K562 (cell line): ENCODE measurements around the gene TCIRG1. TPM values are rescaled to one million over a fixed set of nuclear protein-coding genes. Genes with fewer than 3 reads are reported as not detected.

Source experiments
- ERF ChIP-seq: fragments of 450-650 bp; formaldehyde crosslinking; IDR thresholded peaks from 2 replicates; pipeline ENCODE4 v1.4.0; 2020; ENCODE audit warnings: mild to moderate bottlenecking, mixed read lengths
- GABPB1 ChIP-seq: sonication (generic); formaldehyde crosslinking; IDR thresholded peaks from 2 replicates; pipeline ENCODE4 v1.8.0; 2022; ENCODE audit warnings: mild to moderate bottlenecking, missing genetic modification reagents
- MAFG ChIP-seq: fragments of 450-650 bp; conservative IDR thresholded peaks from 2 replicates; pipeline ENCODE4 v1.6.1; 2016; ENCODE audit warnings: missing genetic modification characterization, missing compliant biosample characterization
- MAZ ChIP-seq, 2 experiments: fragments of 450-650 bp in 1 of 2; sonication (generic) in 1 of 2; formaldehyde crosslinking; IDR thresholded peaks in 1 of 2; conservative IDR thresholded peaks in 1 of 2; 2 replicates each; pipeline versions ENCODE4 v1.4.0 to v1.5.0; 2020; ENCODE audit warnings: mild to moderate bottlenecking in 1 of 2, missing genetic modification reagents in 1 of 2
- MCM3 ChIP-seq: fragments of 450-650 bp; IDR thresholded peaks from 2 replicates; pipeline ENCODE4 v1.6.1; 2016
- NCOA1 ChIP-seq: fragments of 450-650 bp; IDR thresholded peaks from 2 replicates; pipeline ENCODE4 v1.6.1; 2016; ENCODE audit warnings: low read depth
- NCOR1 ChIP-seq: fragments of 450-650 bp; IDR thresholded peaks from 2 replicates; pipeline ENCODE4 v1.6.1; 2016; ENCODE audit warnings: mild to moderate bottlenecking, moderate library complexity
- PHF8 ChIP-seq: fragments of 200-600 bp; sonication (generic); IDR thresholded peaks from 2 replicates; pipeline ENCODE4 v1.6.1; 2012; ENCODE audit warnings: mixed run types, mild to moderate bottlenecking, inconsistent platforms, low read length, moderate library complexity, borderline replicate concordance
- POLR2AphosphoS5 ChIP-seq: IDR thresholded peaks from 2 replicates; pipeline ENCODE4 v1.6.1; 2011; ENCODE audit warnings: mild to moderate bottlenecking, low read depth, low read length, moderate library complexity; ENCODE audit not compliant: control insufficient read depth, insufficient read depth
- RFX1 ChIP-seq: fragments of 450-650 bp; IDR thresholded peaks from 2 replicates; pipeline ENCODE4 v1.6.1; 2016; ENCODE audit warnings: mild to moderate bottlenecking, moderate library complexity
- SETDB1 ChIP-seq: IDR thresholded peaks from one replicate; pipeline ENCODE4 v1.6.1; 2012; ENCODE audit warnings: low read length, control low read depth, inconsistent platforms
- SIRT6 ChIP-seq: IDR thresholded peaks from one replicate; pipeline ENCODE4 v1.6.1; 2012; ENCODE audit warnings: low read depth, mild to moderate bottlenecking, control low read depth, inconsistent platforms, low read length, moderate library complexity
- polyA plus RNA-seq, 8 experiments: library from polyadenylated mRNA; depleted of rRNA in 4 of 8; stranded (reverse) in 5 of 8; unstranded in 3 of 8; fragments of >200 nt; fragmentation: Nextera tagmentation in 2 of 8; fragmentation: Illumina TruSeq in 1 of 8; extraction: Ambion mirVana in 2 of 8; extraction: Trizol in 1 of 8; gene quantifications; 2 replicates each; pipeline versions ENCODE4 v1.2.1 to v1.2.3, GENCODE V29; 2011 to 2014; ENCODE audit warnings: inconsistent platforms in 1 of 8, missing spikeins in 1 of 8
- total RNA-seq, 7 experiments: library from RNA; depleted of rRNA in 6 of 7; stranded (reverse); fragments of >200 nt in 6 of 7; fragmentation: Illumina TruSeq in 2 of 7; extraction: Trizol in 2 of 7; gene quantifications; 2 replicates each; pipeline versions ENCODE4 v1.2.1 to v1.2.3, GENCODE V29; 2011 to 2021; ENCODE audit warnings: low replicate concordance in 1 of 7
- TF ChIP-seq, protein P1 (sequence below): fragments of 250-450 bp; sonication (Bioruptor Pico); IDR thresholded peaks from 2 replicates; pipeline ENCODE4 v1.5.0; 2021; ENCODE audit warnings: mild to moderate bottlenecking, moderate library complexity
- TF ChIP-seq, protein P2 (sequence below): sonication (generic); formaldehyde crosslinking; IDR thresholded peaks from 2 replicates; pipeline ENCODE4 v1.8.0; 2022; ENCODE audit warnings: missing genetic modification reagents, mild to moderate bottlenecking, borderline replicate concordance
- TF ChIP-seq, protein P3 (sequence below): fragments of 450-650 bp; formaldehyde crosslinking; IDR thresholded peaks from 2 replicates; pipeline ENCODE4 v1.4.0; 2022; ENCODE audit warnings: mild to moderate bottlenecking, moderate library complexity
- TF ChIP-seq, protein P4 (sequence below): fragments of 250-450 bp; sonication (Bioruptor Pico); IDR thresholded peaks from 2 replicates; pipeline ENCODE4 v1.4.0; 2020; ENCODE audit warnings: mild to moderate bottlenecking

The TCIRG1 gene
- total and polyA plus RNA-seq, 9 of the 15 experiments (the other 6 are each of a cell fraction or from before 2014, with no cell fraction given), result 0.49 to 143 (median 24.4) TPM

DNA sequence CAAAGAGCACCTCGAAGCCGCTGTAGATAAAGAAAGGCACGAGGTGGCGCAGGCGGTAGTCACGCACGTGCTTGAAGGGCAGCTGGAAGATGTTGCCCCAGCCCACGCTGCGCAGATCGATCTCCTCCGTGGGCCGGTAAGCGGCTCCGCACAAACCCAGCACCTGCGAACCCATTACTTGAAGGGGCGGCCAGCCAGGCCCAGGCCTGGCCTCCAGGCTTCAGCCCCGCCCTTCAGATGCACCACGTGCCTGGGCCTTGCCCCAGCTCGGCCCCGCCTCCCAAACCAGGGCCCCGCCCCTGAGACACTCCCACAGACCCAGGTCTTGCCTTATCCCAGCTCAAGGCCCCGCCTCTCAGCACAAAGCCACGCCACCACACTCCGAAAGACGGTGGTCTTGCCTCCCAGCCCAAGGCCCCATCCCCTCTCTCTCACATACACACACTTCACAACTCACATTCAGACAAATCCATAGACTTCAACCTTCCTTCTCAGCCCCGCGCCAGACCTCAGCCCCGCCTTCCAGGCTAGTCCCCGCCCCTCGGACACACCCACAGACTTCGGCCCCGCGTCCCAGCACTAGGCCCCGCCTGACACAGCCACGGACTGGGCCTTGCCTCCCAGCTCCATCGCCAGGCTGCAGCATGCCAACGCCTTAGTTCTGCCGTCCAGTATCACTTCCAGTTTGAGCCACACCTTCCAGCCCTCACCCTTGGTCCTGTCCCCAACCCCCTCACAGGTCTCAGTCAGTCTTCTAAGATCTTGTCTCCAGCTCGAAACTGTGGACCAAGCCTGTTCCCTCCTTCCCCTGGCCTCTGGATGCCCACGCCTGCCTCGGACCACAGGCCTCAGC, 42.0 kb upstream of the TCIRG1 start (continued):
- TF ChIP-seq NCOA1 (no peak), SIRT6 (no peak), RFX1 (no peak), MAZ (CRISPR knock-in tag; conservative IDR thresholded peaks at IDR 0.05 in 1 of 2, IDR thresholded peaks at IDR 0.05 in 1 of 2) (peak; percentile 69 to 82; a peak in 3 of 4 replicates), ERF (peak; percentile 52; the same call in 1 of the 2 replicates), PHF8 (no peak; the same call in 1 of the 2 replicates), GABPB1 (CRISPR knock-in tag) (peak; percentile 32; the same call in 1 of the 2 replicates), MCM3 (no peak), SETDB1 (no peak), NCOR1 (no peak), POLR2AphosphoS5 (no peak), MAFG (tag) (no peak)
- TF ChIP-seq, protein P1, sequence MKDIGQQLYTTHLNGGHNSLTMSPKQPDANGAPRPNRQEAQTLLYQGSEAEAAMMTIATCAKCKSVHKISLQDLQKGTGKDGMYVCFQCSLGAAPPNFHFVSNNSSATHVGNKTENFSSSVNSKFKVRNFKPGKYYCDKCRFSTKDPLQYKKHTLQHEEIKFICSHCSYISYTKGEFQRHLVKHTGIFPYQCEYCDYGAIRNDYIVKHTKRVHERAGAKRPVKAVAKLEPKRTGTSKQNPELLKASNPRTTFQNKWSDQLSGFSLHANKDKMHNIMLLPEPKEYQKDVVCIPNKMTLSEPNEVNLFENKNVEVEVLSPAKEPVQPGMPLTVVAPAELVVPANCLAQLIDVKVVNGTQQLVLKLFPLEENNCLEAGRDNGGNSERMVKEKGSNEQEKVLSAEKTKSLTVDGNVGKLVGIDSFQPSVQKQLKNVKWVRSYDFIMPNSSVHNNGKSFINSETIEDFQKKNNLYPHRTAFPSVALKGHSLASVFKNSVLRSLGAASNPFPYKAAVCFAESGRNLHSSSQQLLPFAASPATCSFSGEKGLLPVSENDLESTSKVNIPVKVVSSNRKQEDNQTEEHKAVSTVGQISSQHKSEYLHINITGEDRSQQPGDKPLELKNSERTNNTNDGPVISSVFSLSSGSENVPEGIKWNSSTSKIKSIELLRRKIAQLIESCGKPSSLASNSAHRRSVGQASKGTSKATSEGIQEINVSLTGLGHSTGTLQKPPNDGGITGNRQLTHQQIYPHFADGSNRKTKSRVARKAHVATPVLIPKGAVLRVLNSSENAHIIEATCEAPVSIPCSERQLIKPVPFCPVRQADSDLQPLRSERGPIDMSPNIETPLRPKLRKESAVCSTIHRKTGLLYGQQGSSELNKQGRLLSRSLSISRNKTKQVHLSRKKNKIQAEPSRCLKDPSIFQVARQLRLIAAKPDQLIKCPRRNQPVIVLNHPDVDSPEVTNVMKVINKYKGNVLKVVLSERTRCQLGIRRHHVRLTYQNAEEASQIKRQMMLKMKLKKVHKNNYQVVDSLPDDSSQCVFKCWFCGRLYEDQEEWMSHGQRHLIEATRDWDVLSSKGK (CRISPR knock-in tag), result no peak
- TF ChIP-seq, protein P2, sequence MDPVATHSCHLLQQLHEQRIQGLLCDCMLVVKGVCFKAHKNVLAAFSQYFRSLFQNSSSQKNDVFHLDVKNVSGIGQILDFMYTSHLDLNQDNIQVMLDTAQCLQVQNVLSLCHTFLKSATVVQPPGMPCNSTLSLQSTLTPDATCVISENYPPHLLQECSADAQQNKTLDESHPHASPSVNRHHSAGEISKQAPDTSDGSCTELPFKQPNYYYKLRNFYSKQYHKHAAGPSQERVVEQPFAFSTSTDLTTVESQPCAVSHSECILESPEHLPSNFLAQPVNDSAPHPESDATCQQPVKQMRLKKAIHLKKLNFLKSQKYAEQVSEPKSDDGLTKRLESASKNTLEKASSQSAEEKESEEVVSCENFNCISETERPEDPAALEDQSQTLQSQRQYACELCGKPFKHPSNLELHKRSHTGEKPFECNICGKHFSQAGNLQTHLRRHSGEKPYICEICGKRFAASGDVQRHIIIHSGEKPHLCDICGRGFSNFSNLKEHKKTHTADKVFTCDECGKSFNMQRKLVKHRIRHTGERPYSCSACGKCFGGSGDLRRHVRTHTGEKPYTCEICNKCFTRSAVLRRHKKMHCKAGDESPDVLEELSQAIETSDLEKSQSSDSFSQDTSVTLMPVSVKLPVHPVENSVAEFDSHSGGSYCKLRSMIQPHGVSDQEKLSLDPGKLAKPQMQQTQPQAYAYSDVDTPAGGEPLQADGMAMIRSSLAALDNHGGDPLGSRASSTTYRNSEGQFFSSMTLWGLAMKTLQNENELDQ, result no peak
- TF ChIP-seq, protein P3, sequence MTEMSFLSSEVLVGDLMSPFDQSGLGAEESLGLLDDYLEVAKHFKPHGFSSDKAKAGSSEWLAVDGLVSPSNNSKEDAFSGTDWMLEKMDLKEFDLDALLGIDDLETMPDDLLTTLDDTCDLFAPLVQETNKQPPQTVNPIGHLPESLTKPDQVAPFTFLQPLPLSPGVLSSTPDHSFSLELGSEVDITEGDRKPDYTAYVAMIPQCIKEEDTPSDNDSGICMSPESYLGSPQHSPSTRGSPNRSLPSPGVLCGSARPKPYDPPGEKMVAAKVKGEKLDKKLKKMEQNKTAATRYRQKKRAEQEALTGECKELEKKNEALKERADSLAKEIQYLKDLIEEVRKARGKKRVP (CRISPR knock-in tag), result no peak
- TF ChIP-seq, protein P4, sequence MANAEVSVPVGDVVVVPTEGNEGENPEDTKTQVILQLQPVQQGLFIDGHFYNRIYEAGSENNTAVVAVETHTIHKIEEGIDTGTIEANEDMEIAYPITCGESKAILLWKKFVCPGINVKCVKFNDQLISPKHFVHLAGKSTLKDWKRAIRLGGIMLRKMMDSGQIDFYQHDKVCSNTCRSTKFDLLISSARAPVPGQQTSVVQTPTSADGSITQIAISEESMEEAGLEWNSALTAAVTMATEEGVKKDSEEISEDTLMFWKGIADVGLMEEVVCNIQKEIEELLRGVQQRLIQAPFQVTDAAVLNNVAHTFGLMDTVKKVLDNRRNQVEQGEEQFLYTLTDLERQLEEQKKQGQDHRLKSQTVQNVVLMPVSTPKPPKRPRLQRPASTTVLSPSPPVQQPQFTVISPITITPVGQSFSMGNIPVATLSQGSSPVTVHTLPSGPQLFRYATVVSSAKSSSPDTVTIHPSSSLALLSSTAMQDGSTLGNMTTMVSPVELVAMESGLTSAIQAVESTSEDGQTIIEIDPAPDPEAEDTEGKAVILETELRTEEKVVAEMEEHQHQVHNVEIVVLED, result no peak
